ENCODE results near the gene SLITRK6. TPM values are rescaled to one million over a fixed set of nuclear protein-coding genes. Genes with fewer than 3 reads are reported as not detected.
"Not testable (repeated sequence)": the region's sequence is repeated elsewhere in the genome, so short reads cannot be mapped to it uniquely, and the experiment has no call there.

Gene SLITRK6, protein sequence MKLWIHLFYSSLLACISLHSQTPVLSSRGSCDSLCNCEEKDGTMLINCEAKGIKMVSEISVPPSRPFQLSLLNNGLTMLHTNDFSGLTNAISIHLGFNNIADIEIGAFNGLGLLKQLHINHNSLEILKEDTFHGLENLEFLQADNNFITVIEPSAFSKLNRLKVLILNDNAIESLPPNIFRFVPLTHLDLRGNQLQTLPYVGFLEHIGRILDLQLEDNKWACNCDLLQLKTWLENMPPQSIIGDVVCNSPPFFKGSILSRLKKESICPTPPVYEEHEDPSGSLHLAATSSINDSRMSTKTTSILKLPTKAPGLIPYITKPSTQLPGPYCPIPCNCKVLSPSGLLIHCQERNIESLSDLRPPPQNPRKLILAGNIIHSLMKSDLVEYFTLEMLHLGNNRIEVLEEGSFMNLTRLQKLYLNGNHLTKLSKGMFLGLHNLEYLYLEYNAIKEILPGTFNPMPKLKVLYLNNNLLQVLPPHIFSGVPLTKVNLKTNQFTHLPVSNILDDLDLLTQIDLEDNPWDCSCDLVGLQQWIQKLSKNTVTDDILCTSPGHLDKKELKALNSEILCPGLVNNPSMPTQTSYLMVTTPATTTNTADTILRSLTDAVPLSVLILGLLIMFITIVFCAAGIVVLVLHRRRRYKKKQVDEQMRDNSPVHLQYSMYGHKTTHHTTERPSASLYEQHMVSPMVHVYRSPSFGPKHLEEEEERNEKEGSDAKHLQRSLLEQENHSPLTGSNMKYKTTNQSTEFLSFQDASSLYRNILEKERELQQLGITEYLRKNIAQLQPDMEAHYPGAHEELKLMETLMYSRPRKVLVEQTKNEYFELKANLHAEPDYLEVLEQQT
- total RNA-seq: 10.5 TPM

DNA sequence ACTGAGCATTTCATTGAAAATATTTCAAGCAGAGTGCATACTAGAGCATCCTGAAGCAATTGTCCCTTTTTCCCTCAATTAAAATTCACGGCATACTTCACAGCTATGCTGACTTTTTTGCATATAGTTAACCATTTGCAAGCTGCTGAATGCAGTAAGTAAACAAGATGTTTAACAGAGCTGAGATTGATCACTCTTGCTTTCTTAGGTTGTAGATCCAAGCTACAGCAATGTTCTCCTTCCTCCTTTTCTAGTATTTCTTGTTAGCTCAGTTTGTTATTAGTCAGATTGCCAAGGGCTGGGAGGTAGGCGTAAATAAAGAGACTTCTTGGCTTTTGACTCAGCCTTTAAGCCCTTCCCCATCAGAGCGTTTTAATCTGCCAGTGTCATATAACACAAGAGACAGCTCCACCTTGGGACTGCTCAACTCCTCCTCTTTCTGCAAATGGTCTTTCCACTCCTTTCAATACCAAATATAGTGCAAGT lies at the start of gene SLITRK6:
SLITRK6 (minus strand) TSS at position 323 of the 486 bp plus-strand sequence. CDS start 2,911 bp downstream, outside the sequence.
- DNase-seq: peak; percentile 81

DNA sequence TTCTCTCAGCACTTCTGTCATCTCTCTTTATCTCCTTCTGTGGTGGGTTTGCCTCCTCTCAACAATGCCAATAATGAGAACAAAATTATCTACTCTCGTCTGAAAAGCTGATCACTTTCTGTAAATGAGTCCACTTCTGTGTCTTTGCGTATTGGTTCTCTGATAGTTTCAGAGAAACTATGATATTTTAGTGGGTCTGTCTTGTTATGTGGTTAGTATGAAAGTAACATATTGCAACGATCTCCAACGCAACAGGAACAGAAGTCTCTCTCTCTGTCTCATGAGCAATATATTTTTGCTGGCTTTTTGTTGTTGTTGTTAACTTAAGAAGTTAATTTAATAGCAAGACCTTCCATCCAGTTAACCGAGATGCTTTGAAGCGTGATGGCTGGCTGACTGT lies 47.8 kb upstream of the SLITRK6 start:
- no peak for DNase-seq

DNA sequence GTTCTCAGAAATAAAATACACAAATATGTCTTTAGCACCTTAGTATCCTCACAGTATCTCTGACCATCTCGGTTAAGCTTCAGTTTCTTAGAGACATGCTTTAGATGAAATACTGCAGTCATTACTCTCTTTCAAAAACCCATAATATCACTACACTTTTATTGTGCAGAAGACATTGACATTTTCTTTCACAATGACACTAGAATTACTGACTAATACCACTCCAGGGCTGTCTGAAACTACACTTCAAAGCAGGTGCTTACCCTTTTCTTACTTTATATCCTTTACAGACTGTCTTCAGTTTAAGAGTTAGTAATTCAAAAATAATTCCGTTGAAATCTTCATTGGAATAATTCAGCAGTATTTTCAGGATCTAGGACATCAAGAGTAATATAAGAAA lies 42.2 kb upstream of the SLITRK6 start:
- no peak for DNase-seq

DNA sequence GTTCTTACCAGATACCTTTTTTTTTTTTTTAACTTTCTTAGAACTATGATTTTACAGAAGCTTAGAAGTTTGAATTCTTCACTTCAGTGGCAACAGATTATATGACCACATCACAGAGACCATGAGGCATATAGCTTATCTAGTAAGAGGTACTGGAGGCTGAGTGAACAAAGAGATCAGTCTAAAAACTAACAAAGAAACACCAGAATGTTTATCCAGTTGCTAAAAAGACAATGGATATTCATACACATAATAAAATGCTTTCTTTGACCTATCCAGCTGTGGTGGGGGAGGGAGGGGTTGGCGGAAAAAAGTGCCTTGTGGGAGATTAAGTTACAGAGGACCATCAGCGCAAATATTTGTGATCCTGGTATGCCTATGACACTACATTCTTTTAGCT lies 34.7 kb upstream of the SLITRK6 start:
- no peak for DNase-seq

DNA sequence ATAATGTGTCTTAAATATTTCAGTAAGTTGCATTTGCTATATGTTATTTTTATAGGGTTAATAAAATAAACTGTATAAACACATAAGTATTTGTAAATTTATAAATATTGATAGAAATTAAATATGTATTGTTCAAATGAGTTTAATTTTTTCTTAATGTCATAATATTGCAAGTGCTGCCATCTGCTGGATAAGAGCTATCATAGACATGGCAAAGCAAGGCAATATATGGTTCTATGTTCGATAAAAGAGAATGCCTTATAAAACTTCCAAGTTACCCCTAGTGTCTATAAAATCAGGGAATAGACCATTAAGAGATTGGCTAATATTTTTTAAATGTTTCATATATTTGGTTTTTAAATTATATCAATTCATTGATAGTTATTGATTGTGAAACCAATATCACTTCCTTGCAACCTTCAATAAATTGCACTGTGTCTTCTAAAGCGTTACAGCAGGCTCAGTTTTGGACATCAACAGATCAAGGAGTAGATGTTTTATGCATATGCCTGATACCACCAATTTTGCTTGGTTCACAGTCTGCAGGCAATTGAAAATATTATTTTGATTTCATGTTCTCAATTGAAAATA lies 29.0 kb upstream of the SLITRK6 start:
- DNase-seq: peak; percentile 49

DNA sequence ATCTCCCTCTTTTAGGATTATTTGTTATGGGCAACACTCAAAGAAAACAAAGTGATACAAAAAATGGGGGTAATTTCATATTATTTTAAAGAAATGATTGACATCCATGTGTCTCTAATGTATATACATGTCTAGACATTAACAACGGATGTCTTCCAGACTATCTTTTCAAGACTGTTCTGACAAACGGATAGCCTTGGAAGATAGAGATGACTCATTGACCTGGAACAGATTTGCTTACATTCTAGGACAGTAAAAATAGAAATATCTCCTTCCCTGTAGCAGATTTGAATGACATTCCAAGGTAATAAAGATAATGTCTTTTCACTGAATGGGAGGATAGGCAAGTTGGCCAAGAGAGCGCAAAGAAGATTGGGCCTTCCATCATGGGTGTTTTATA lies 26.2 kb upstream of the SLITRK6 start:
- no peak for DNase-seq

DNA sequence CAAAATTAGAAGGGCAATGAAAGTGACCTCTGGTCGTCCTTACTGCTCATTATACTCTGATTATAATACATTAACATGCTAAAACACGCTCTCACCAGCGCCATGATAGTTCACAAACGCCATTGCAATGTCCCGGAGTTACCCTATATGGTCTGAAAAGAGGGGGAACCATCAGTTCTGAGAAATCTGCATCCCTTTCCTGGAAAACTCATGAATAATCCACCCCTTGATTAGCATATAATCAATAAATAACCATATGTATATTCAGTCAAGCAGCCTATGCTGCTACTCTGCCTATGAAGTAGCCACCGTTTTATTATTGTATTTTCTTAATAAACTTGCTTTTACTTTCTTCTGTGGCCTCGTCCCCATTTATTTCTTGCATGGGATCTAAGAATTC lies 24.6 kb upstream of the SLITRK6 start:
- DNase-seq: no peak

DNA sequence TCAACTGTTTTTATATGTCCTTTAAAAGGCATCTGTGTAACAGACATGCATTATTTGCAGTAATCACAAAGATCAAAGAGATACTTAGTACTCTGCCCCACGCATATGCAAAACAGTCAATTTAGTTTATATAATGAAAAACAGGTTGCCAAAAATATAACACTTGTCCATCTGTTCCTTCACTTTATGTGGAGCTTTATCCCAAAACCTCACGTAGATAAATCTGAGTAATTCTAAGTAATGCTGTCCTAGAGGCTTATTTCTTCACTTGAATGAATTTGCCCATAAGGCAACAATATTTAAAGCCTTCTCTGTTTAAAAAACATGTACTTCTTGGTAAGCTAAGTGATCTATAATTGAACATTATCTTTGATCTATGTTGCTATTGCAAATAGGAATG lies 20.3 kb upstream of the SLITRK6 start:
- no peak for DNase-seq

DNA sequence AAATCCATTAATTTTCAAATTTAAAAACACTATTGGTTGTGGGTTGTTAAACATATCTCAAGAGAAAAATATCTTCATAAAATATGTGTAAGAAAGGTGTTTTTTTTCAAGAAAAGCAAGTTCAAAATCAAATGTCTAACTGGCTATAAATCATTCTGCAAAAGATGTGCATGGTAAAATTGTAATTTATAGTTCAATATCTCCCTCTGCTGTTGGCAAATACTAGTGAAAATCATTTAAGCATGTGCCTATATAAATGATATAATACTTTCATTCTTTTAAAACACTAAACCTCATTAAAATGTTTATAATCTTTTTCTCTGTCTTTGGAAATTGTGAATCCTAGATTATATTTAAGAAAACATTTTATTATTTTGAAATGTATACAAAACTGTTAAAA lies 17.2 kb upstream of the SLITRK6 start:
- peak; percentile 16 for DNase-seq

DNA sequence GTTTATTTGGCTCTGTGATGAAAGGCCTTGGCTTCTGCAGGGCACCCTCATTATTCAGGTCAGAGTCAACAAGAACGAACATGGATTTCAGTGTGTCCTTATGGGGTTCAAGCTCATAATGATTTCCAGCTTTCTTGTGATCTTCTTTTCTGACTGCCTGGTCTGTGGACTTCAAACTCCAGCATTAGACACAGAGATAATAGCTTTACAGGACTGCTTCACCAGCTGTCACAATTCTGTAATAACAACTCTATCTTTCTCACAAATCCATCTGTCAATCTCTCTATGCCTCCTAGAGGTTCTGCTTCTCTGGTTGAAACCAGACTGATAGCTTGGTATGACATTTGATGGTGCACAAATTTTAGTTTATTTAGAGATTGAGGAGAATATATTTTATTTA lies 13.1 kb upstream of the SLITRK6 start:
- DNase-seq: no peak

DNA sequence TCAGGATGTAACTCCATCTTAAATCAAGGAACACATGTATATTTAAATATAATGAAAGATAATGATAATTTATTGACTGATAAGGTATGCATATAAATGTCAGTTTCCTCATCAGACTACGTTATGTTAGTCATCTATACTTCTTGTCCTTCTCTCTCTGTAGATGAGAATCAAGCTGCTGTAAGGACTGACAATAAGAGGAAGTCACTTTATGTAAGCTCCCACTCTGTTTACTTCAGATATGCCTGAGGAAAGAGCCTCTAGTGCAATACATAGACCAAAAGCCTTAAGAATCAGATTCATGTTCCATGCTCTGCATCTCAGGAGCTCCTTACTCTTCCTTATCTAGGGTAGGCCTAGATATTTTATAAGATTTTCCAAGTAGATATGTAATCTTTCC lies 9.6 kb upstream of the SLITRK6 start:
- no peak for DNase-seq

DNA sequence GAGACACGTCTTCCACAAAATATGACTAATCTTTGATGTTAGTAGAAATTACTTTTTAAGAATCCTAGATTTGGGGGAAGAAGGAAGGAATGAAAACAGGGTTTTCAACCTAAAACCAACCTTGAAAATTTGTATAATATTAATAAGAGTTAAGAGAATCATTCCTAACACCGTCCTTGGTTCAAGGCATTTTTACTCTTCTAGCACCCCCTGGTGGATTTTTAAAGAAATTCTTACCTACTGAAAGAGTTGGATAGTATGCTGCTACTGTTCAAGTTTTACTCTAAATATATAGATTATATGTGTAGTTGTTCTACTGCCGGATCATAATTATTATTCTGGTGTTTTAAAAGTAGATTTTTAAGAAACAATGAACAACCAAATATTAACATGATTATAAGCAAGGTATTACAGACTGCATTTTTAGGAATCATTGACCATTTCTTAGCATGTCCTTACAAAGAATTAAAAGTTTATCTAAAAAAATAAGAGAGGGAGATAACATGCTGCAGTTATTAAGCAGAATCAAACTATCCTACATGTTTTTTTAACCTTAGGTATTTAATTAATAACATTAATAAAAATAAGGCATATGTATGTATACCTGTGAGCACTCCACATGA lies 7.4 kb upstream of the SLITRK6 start:
- peak; percentile 83 for DNase-seq

DNA sequence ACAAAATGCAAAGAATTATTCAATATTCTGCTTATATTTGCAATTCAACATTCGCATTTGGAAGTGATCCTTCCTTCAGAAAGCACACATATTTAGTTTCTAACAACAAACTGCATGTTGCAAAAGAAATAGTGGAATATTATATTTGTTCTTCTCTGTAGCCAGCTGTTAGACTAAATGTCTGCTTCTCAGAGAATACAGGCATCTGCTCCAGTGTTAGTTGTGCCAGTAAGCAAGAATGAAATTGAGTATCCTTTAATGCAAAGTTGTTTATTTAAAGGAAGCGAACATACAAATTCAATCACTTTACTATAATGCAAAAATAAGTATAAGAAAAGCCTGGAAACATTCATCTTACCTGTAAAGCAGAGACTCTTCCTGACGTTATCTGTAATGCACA lies 663 bp downstream of the SLITRK6 start:
- DNase-seq: peak; percentile 29

DNA sequence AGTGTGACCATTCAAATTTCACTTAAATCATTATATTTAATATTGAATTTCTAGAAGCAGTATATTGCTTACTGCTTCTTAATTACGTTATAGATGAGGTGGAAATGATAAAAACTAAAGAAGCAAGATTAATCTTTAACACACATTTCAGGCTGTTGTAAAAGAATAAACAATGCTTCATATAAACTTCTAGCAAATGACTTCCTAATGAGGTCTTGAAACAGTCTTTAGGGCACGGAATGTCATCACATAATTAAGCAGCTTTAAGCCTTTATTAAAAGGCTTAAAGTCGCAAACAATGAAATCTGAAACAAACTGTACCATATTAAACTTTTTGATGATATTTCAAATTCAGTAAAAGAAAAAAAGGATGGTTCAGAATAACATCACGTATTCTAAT lies 1.9 kb downstream of the SLITRK6 start:
- DNase-seq: no peak

DNA sequence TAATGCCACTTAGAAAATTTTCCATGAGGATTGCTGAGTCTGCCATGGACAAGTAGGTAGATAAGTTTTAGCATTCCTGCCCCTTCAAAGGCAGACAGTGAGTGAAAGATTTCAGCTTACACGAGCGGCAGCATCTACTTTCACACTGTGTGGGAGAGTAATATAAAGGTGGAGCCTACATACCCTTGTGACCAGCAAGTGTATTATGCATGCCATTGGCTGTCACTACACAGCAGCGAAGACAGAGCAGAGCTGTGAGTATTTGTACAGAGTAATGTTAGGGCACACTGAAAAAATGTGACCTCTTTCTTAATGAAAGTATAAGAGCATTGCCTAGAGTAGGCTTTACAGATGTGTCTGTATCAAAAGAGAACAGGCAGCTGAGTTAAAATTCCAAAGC lies 14.0 kb downstream of the SLITRK6 start:
- DNase-seq: no peak

DNA sequence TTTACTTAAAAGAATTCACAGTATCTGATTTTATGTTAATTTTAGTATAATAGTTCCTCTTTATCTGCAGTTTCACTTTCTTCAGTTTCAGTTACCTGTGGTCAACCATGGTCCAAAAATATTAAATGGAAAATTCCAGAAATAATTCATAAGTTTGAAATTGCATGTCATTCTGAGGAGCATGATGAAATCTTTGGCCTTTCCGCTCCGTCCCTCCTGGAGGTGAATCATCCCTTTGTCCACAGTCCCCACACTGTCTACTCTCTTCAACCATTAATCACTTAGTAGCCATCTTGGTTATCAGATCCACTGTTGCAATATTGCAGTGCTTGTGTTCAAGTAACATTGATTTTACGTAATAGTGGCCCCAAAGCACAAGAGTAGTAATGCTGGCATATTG lies 26.9 kb downstream of the SLITRK6 start:
- DNase-seq: no peak

DNA sequence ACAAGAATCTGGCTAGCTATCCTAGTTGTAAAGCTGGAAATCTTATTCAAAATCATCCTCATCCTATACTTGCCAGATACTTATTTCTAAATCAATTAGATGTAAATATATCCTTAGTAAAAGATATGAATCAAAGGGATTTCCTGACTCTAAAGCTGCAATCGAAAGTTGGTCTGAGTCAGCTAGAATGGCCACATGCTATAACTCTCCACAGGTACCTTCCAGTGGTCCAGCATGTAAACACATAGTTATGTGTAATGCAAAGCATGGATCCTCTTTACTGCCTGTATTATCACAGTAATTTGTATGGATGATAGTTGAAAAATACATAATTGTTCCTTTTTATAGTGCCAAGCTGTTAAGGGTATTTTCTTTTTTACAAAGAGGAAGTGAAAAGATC lies 27.4 kb downstream of the SLITRK6 start:
- DNase-seq: no peak

DNA sequence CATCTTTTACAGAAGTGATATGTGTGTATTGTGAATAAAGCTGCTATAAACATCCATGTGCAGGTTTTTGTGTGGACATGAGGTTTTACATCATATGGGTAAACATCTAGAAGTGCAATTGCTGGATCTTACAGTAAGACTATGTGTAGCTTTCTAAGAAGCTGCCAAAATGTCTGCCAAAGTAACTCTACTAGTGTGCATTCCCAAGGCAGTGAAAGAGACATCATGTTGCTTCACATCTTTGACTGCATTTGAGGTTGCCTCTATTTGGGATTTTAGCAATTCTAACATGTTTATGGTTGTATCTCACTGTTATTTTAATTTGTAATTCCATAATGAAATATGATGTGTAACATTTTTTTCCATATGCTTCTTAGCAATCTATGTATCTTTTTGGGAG lies 30.3 kb downstream of the SLITRK6 start:
- DNase-seq: no peak

DNA sequence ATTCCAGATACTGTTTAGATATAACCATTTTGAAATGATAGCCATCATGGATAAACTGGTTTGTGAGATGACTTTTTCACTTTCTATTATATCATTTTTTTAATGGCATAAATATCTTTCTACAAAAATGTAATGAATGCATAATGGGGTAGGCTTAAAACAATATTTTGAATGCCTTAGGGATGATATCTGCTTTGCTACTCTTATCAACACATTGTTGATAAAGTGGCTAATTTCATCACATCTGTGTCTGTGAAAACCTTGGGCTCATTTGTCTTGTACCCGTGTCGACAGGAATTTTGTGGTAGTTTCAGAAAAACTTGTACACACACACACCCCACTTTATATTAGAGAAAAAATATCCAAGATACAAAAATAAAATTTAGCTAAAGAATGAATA lies 44.1 kb downstream of the SLITRK6 start:
- no peak for DNase-seq

DNA sequence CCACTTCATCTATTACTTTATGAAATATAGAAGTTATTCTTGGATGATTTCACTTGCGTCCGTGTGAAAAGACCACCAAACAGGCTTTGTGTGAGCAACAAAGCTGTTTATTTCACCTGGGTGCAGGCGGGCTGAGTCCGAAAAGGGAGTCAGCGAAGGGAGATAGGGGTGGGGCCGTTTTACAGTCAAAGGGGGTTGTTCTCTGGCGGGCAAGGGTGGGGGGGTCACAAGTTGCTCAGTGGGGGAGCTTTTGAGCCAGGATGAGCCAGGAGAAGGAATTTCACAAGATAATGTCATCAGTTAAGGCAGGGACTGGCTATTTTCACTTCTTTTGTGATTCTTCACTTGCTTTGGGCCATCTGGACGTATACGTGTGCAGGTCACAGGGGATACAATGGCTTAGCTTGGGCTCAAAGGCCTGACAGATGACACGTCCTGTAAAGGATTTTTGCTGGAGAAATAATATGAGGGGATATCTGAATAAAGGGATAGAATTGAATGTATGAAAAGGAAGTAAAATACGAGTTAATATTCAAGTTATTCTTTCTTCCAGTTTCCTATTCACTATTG lies 55.9 kb downstream of the SLITRK6 start:
- not testable (repeated sequence) for DNase-seq
